A549 (cell line): ENCODE data around the gene MYORG. TPM values are rescaled to one million over a fixed set of nuclear protein-coding genes. Genes with fewer than 3 reads are reported as not detected.
A peak's percentile ranks its signal among the peaks of the same experiment; 100 is the strongest.

Experiments
- ATAC-seq, 2 experiments: fragments of 200-7000 bp in 1 of 2; fragments of >200 bp in 1 of 2; cut with Nextera tagmentation in 1 of 2; cut with Tn5 transposase in 1 of 2; 3 replicates each; pipeline versions ENCODE4 v1.8.0 to v1.9.1; 2018 to 2020; ENCODE audit warnings: mild to moderate bottlenecking in 1 of 2, moderate library complexity in 1 of 2
- CTCF ChIA-PET: fragments of 300-600 bp; sonication (Branson Sonifier 250); formaldehyde crosslinking; extraction: SDS; loops from one replicate; lab custom pipeline; 2021; ENCODE audit warnings: antibody characterized with exemption, inconsistent platforms; lab: Yijun Ruan, JAX
- POLR2A ChIA-PET: fragments of 350-600 bp; formaldehyde crosslinking; extraction: SDS; loops from one replicate; lab custom pipeline; 2021; ENCODE audit warnings: antibody characterized with exemption, inconsistent platforms; lab: Yijun Ruan, JAX
- DNase-seq, 2 experiments: peaks; one replicate each; pipeline versions ENCODE4 v3.0.0 to v3.0.0-alpha.2; 2011 to 2016; ENCODE audit warnings: low read depth in 1 of 2, low spot score in 1 of 2
- FAIRE-seq: peaks from 2 replicates; lab custom pipeline; 2011; peaks lifted over from hg19 to GRCh38; lab: Jason Lieb, UNC
- H3K27ac ChIP-seq, 2 experiments: fragments of >200 bp; sonication (Bioruptor Twin); formaldehyde crosslinking; 3 replicates each; pipeline ENCODE4 v1.5.1; 2016 to 2017
- H3K4me1 ChIP-seq: fragments of >200 bp; sonication (Bioruptor Twin); formaldehyde crosslinking; 3 replicates; pipeline ENCODE4 v1.6.1; 2016
- H3K4me2 ChIP-seq: fragments of >200 bp; sonication (Bioruptor Twin); formaldehyde crosslinking; 3 replicates; pipeline ENCODE4 v1.6.1; 2016
- H3K4me3 ChIP-seq: fragments of >200 bp; sonication (Bioruptor Twin); formaldehyde crosslinking; 3 replicates; pipeline ENCODE4 v1.5.1; 2016
- H3K9me3 ChIP-seq: fragments of >200 bp; sonication (Bioruptor Twin); formaldehyde crosslinking; 3 replicates; pipeline ENCODE4 v1.6.1; 2016
- ATOH8 ChIP-seq: fragments of 250-450 bp; sonication (Bioruptor Pico); IDR thresholded peaks from 2 replicates; pipeline ENCODE4 v1.5.0; 2020; ENCODE audit warnings: low read depth, mild to moderate bottlenecking, moderate library complexity
- BCL3 ChIP-seq: fragments of >200 bp; sonication (Bioruptor Twin); formaldehyde crosslinking; IDR thresholded peaks from 3 replicates; pipeline ENCODE4 v1.6.1; 2016
- CEBPB ChIP-seq, 2 experiments: fragments of >200 bp in 1 of 2; sonication (Bioruptor Twin) in 1 of 2; formaldehyde crosslinking in 1 of 2; IDR thresholded peaks; 2 replicates each; pipeline ENCODE4 v1.6.1; 2012 to 2016
- CHD2 ChIP-seq: fragments of 150-350 bp; IDR thresholded peaks from 2 replicates; pipeline ENCODE4 v1.6.1; 2014; ENCODE audit warnings: low read length; ENCODE audit not compliant: partially characterized antibody
- E2F6 ChIP-seq: IDR thresholded peaks from 2 replicates; pipeline ENCODE4 v1.6.1; 2012; ENCODE audit warnings: low read depth, borderline replicate concordance
- EHMT2 ChIP-seq: fragments of 200-600 bp; sonication (generic); IDR thresholded peaks from 2 replicates; pipeline ENCODE4 v1.6.1; 2016; ENCODE audit warnings: antibody characterized with exemption, low read depth, mild to moderate bottlenecking, moderate library complexity
- ESRRA ChIP-seq: fragments of 150-350 bp; IDR thresholded peaks from 2 replicates; pipeline ENCODE4 v1.6.1; 2014; ENCODE audit warnings: mild to moderate bottlenecking, low read length, borderline replicate concordance
- HDAC2 ChIP-seq: fragments of 200-600 bp; sonication (generic); IDR thresholded peaks from 2 replicates; pipeline ENCODE4 v1.6.1; 2016
- HES2 ChIP-seq: fragments of >200 bp; sonication (Bioruptor Twin); formaldehyde crosslinking; IDR thresholded peaks from 2 replicates; pipeline ENCODE4 v1.6.1; 2016
- HMGXB4 ChIP-seq: fragments of 250-450 bp; sonication (Bioruptor Pico); IDR thresholded peaks from 2 replicates; pipeline ENCODE4 v1.5.0; 2021; ENCODE audit warnings: mild to moderate bottlenecking, moderate library complexity, borderline replicate concordance
- HOXB5 ChIP-seq: fragments of 250-450 bp; sonication (Bioruptor Pico); IDR thresholded peaks from 2 replicates; pipeline ENCODE4 v1.5.0; 2020; ENCODE audit warnings: mild to moderate bottlenecking, moderate library complexity
- JUNB ChIP-seq: fragments of >200 bp; sonication (Bioruptor Twin); formaldehyde crosslinking; IDR thresholded peaks from 2 replicates; pipeline ENCODE4 v1.6.1; 2016
- MAFK ChIP-seq: fragments of 450-650 bp; IDR thresholded peaks from 2 replicates; pipeline ENCODE4 v1.6.1; 2014; ENCODE audit not compliant: partially characterized antibody
- MAX ChIP-seq: IDR thresholded peaks from 2 replicates; pipeline ENCODE4 v1.6.1; 2012
- MAZ ChIP-seq: fragments of 150-350 bp; IDR thresholded peaks from 2 replicates; pipeline ENCODE4 v1.6.1; 2014; ENCODE audit warnings: antibody characterized with exemption, low read depth, low read length, borderline replicate concordance
- MYC ChIP-seq: IDR thresholded peaks from 2 replicates; pipeline ENCODE4 v1.6.1; 2012; ENCODE audit warnings: mild to moderate bottlenecking, inconsistent platforms, low read length, improper control_type of control experiment, borderline replicate concordance
- PHF8 ChIP-seq: fragments of 200-600 bp; sonication (generic); IDR thresholded peaks from 2 replicates; pipeline ENCODE4 v1.6.1; 2016; ENCODE audit warnings: low read depth, mild to moderate bottlenecking, antibody characterized with exemption, moderate library complexity, borderline replicate concordance
- POLR2A ChIP-seq: IDR thresholded peaks from 2 replicates; pipeline ENCODE4 v1.6.1; 2012; ENCODE audit warnings: mild to moderate bottlenecking, low read length
- RFX5 ChIP-seq: fragments of 450-650 bp; IDR thresholded peaks from 2 replicates; pipeline ENCODE4 v1.7.1; 2014; ENCODE audit warnings: antibody characterized with exemption, mild to moderate bottlenecking, moderate library complexity
- RNF2 ChIP-seq: fragments of 200-600 bp; sonication (generic); IDR thresholded peaks from 2 replicates; pipeline ENCODE4 v1.6.1; 2016; ENCODE audit warnings: low read depth, mild to moderate bottlenecking, antibody characterized with exemption, moderate library complexity, borderline replicate concordance
- SMC3 ChIP-seq: fragments of >200 bp; sonication (Bioruptor Twin); formaldehyde crosslinking; IDR thresholded peaks from 3 replicates; pipeline ENCODE4 v1.6.1; 2018; ENCODE audit warnings: inconsistent platforms
- SREBF2 ChIP-seq: fragments of 450-650 bp; IDR thresholded peaks from 2 replicates; pipeline ENCODE4 v1.6.1; 2014; ENCODE audit warnings: mild to moderate bottlenecking, moderate library complexity
- TFCP2L1 ChIP-seq: fragments of 250-450 bp; sonication (Bioruptor Pico); IDR thresholded peaks from 2 replicates; pipeline ENCODE4 v1.5.0; 2021; ENCODE audit warnings: mild to moderate bottlenecking
- ZSCAN20 ChIP-seq: fragments of 250-450 bp; sonication (Bioruptor Pico); IDR thresholded peaks from 2 replicates; pipeline ENCODE4 v1.8.0; 2022; ENCODE audit warnings: mild to moderate bottlenecking, moderate library complexity
- WGBS: methylation state at CpG from one replicate; pipeline ENCODE4 v1.1.6; 2017; ENCODE audit errors: missing lambda C conversion rate; 5-methylcytosine and 5-hydroxymethylcytosine counted together
- polyA plus RNA-seq, 4 experiments: library from polyadenylated mRNA; depleted of rRNA in 3 of 4; stranded (reverse); fragments of >200 nt; fragmentation: RNase III in 1 of 4; extraction: RNeasy Plus Mini Kit Qiagen cat#74134 plus additional on column Dnase treatment in 1 of 4; gene quantifications; 2 replicates in 3 of 4; 3 replicates in 1 of 4; pipeline ENCODE4 v1.2.3, GENCODE V29; 2011 to 2017

The MYORG gene
- polyA plus RNA-seq, 2 of the 4 experiments (the other 2 are of a cell fraction): 2.2 to 4.1 TPM

GRCh38 chr9:34331196-34331595 lies 45.5 kb downstream of the MYORG start:
- H3K9me3 ChIP-seq: no peaks in the 10 kb centered on the region
- WGBS: 77% methylated on average over 1 of the region's 1 CpG
- peak overlapping the region; percentile 84; the same call in 1 of the 3 replicates for H3K4me2 ChIP-seq
- no peak for FAIRE-seq
- no peak for DNase-seq
- no peak for ATAC-seq
- POLR2A ChIA-PET: no interaction called here
- H3K4me3 ChIP-seq: no peak overlapping the region
- H3K4me1 ChIP-seq: peaks cover 20% of the 10 kb centered on the region
- TF ChIP-seq SREBF2: no peak
- TF ChIP-seq ESRRA: no peak
- no peak for TF ChIP-seq HMGXB4 (CRISPR knock-in tag)
- no peak for TF ChIP-seq CEBPB (IDR thresholded peaks at IDR 0.05)
- TF ChIP-seq BCL3: no peak
- TF ChIP-seq SMC3: no peak
- no peak for TF ChIP-seq E2F6
- TF ChIP-seq CHD2: no peak
- TF ChIP-seq HOXB5 (CRISPR knock-in tag): no peak
- no peak for TF ChIP-seq MAX
- no peak for TF ChIP-seq RNF2
- TF ChIP-seq MAFK: no peak
- no peak for TF ChIP-seq PHF8
- no peak for TF ChIP-seq EHMT2
- no peak for TF ChIP-seq JUNB
- no peak for TF ChIP-seq MAZ
- CTCF ChIA-PET: interaction anchor here (0.7 to 23.6 kb wide), 15 partner anchors 9 to 321 kb away, joined by 3 to 417 read pairs (median 5); partner anchors contain the start of gene MYORG
- H3K27ac ChIP-seq: no peak overlapping the region

- Histone ChIP-seq H3K4me2 (peak within 1 kb of the TSS; percentile 84), H3K9me3 (no peaks in the 10 kb centered on the region), H3K27ac (peak within 1 kb of the TSS; percentile 92 to 95), H3K4me3 (peak within 1 kb of the TSS; percentile 97), H3K4me1 (peaks cover 20% of the 10 kb centered on the region)
- CTCF ChIA-PET: interaction anchor here (1.0 to 7.5 kb wide), 3 partner anchors 50 to 263 kb away, joined by 5 to 39 read pairs (median 6); no protein-coding TSS in a partner anchor
- WGBS: 1% methylated on average over 47 of the region's 64 CpGs
- DNase-seq (peak; percentile 96 to 100), FAIRE-seq (peak; percentile 88), ATAC-seq (peak; percentile 94 to 97)
- POLR2A ChIA-PET: no interaction called here
- no peak for TF ChIP-seq ZSCAN20 (CRISPR knock-in tag)
- no peak for TF ChIP-seq RNF2
- no peak for TF ChIP-seq HES2
- TF ChIP-seq MYC: no peak
- peak; percentile 74 for TF ChIP-seq PHF8
- TF ChIP-seq RFX5: peak; percentile 91
- peak; percentile 90 for TF ChIP-seq CHD2
- no peak for TF ChIP-seq TFCP2L1 (CRISPR knock-in tag)
- TF ChIP-seq HDAC2: no peak
- TF ChIP-seq BCL3: no peak
- peak; percentile 82 for TF ChIP-seq MAX
- TF ChIP-seq POLR2A: peak; percentile 77
- no peak for TF ChIP-seq SREBF2
- TF ChIP-seq ATOH8 (CRISPR knock-in tag): 0 out of 2 replicates have a peak, but pooled peaks have one; percentile 37
- TF ChIP-seq E2F6: peak; percentile 72; the same call in 1 of the 2 replicates
Observed at GRCh38 chr9:34328987-34329832, 47.5 kb downstream of the MYORG start, which contains the start of the genes KIF24 and NUDT2. Gene KIF24 (minus strand): TSS chr9:34329268. CDS start chr9:34311346, 17,922 bp downstream. Gene NUDT2 (plus strand): TSS chr9:34329569. CDS start chr9:34339040, 9,471 bp downstream.
